Colonic mucosa (tissue), 4 donors: ENCODE measurements around the gene EPGN. TPM values are rescaled to one million over a fixed set of nuclear protein-coding genes. Genes with fewer than 3 reads are reported as not detected.

Source experiments
- DNase-seq: peaks from one replicate; pipeline ENCODE4 v3.0.0-alpha.2; 2020
- H3K27ac ChIP-seq: fragments of 200-600 bp; one replicate; pipeline ENCODE4 v1.8.0; 2021
- H3K27me3 ChIP-seq: fragments of 200-600 bp; one replicate; pipeline ENCODE4 v1.8.0; 2021
- H3K36me3 ChIP-seq: fragments of 200-600 bp; one replicate; pipeline ENCODE4 v1.8.0; 2021
- H3K4me1 ChIP-seq: fragments of 200-600 bp; one replicate; pipeline ENCODE4 v1.8.0; 2021; ENCODE audit warnings: mild to moderate bottlenecking
- H3K4me3 ChIP-seq: fragments of 200-600 bp; one replicate; pipeline ENCODE4 v1.8.0; 2021
- H3K9ac ChIP-seq, 2 donors: one replicate each; pipeline ENCODE4 v1.7.0; 2013; ENCODE audit warnings: control low read depth in 2 of 2, low read depth in 2 of 2, low read length in 2 of 2
- H3K9me3 ChIP-seq: fragments of 200-600 bp; one replicate; pipeline ENCODE4 v1.8.0; 2021
- intact Hi-C: fragments of 100-400 bp; cut with DNase I; formaldehyde crosslinking; loops from one replicate; pipeline ENCODE4 v1.14.1; 2022
- total RNA-seq, 2 donors: library from RNA; stranded (reverse); fragmentation: NEBNext Ultra II Directional in 1 of 2; extraction: Animal tissue kit (Norgen Biotek cat#: 25700) in 1 of 2; gene quantifications; one replicate each; pipeline ENCODE4 v1.2.1, GENCODE V29; 2021
- TF ChIP-seq, protein P1 (sequence below): fragments of 200-600 bp; IDR thresholded peaks from one replicate; pipeline ENCODE4 v1.8.0; 2022; ENCODE audit warnings: antibody characterized with exemption, mild to moderate bottlenecking
- donor health status: healthy.
- donor health status: DM: no; HTN: no; CAD: no.
- donor health status: DM: no; HTN: no; CAD: no.

Gene EPGN
- total RNA-seq, 2 donors from 2014 or later: not detected

- no peak overlapping the region for H3K27ac ChIP-seq
- H3K9me3 ChIP-seq: no peaks in the 10 kb centered on the region
- H3K36me3 ChIP-seq: no peaks in the 10 kb centered on the region
- TF ChIP-seq, protein P1, sequence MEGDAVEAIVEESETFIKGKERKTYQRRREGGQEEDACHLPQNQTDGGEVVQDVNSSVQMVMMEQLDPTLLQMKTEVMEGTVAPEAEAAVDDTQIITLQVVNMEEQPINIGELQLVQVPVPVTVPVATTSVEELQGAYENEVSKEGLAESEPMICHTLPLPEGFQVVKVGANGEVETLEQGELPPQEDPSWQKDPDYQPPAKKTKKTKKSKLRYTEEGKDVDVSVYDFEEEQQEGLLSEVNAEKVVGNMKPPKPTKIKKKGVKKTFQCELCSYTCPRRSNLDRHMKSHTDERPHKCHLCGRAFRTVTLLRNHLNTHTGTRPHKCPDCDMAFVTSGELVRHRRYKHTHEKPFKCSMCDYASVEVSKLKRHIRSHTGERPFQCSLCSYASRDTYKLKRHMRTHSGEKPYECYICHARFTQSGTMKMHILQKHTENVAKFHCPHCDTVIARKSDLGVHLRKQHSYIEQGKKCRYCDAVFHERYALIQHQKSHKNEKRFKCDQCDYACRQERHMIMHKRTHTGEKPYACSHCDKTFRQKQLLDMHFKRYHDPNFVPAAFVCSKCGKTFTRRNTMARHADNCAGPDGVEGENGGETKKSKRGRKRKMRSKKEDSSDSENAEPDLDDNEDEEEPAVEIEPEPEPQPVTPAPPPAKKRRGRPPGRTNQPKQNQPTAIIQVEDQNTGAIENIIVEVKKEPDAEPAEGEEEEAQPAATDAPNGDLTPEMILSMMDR: no peak
- H3K27me3 ChIP-seq: no peaks in the 10 kb centered on the region
- H3K9ac ChIP-seq: no peak overlapping the region
- intact Hi-C loops: loop anchor here (5.0 kb wide), 1 partner anchor 88 kb away; no protein-coding TSS in a partner anchor
- no peaks in the 10 kb centered on the region for H3K4me1 ChIP-seq
- DNase-seq: no peak
- no peak overlapping the region for H3K4me3 ChIP-seq
Measured at GRCh38 chr4:74314944-74315343, 6.7 kb downstream of the EPGN start.

DNA sequence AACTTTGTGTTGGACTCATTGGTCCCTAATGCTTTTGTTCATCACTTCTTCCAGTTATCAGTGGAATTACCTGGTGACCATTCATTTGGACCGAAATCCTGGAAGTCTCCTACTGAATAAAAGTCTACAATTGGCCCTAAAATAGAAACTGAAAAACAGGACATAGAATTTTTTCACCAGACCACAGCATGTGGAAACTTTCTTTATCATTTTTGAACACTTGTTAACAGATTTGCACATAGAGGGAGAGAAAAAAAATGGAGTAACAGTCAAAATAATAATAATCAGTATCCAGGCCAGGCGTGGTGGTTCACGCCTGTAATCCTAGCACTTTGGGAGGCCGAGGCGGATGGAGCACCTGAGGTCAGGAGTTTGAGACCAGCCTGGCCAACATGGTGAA, 7.1 kb downstream of the EPGN start:
- TF ChIP-seq, protein P1: no peak
- no peaks in the 10 kb centered on the region for H3K9me3 ChIP-seq
- intact Hi-C loops: no loop called here
- no peaks in the 10 kb centered on the region for H3K27me3 ChIP-seq
- H3K4me1 ChIP-seq: no peaks in the 10 kb centered on the region
- H3K36me3 ChIP-seq: no peaks in the 10 kb centered on the region
- H3K4me3 ChIP-seq: no peak overlapping the region
- no peak for DNase-seq
- H3K9ac ChIP-seq: no peak overlapping the region
- no peak overlapping the region for H3K27ac ChIP-seq

DNA sequence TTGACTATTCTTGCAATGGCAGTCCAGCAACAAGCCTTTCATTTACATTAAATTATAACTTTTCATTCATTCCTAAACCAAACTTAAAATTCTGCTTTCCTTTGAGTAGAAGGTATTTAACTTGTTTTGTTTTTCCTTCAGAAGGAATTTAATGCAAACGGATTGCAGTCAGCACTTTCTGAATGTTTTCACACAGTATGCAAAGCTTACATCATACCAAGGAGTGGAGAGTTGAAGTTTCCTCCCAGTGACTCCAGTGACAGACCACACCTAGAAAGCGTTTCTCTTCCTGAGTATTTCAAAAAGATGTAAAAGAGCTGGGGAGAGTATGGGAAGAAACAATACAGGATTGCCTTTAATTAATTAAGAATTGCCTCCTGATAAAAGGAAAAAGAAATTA, 8.1 kb downstream of the EPGN start:
- intact Hi-C loops: no loop called here
- DNase-seq: no peak

GRCh38 chr4:74317616-74318246, 9.5 kb downstream of the EPGN start:
- Histone ChIP-seq H3K27me3 (no peaks in the 10 kb centered on the region), H3K9ac (no peak overlapping the region), H3K27ac (no peak overlapping the region), H3K4me1 (peaks cover 3% of the 10 kb centered on the region), H3K4me3 (no peak overlapping the region), H3K9me3 (no peaks in the 10 kb centered on the region), H3K36me3 (no peaks in the 10 kb centered on the region)
- TF ChIP-seq, protein P1: no peak
- intact Hi-C loops: no loop called here
- DNase-seq: no peak

More for the DNA sequence above, 8.1 kb downstream of the EPGN start:
- H3K9me3 ChIP-seq: no peaks in the 10 kb centered on the region
- H3K27ac ChIP-seq: no peak overlapping the region
- H3K4me1 ChIP-seq: peaks cover 3% of the 10 kb centered on the region
- H3K27me3 ChIP-seq: no peaks in the 10 kb centered on the region
- TF ChIP-seq, protein P1: no peak
- H3K9ac ChIP-seq: no peak overlapping the region
- H3K36me3 ChIP-seq: no peaks in the 10 kb centered on the region
- no peak overlapping the region for H3K4me3 ChIP-seq

DNA sequence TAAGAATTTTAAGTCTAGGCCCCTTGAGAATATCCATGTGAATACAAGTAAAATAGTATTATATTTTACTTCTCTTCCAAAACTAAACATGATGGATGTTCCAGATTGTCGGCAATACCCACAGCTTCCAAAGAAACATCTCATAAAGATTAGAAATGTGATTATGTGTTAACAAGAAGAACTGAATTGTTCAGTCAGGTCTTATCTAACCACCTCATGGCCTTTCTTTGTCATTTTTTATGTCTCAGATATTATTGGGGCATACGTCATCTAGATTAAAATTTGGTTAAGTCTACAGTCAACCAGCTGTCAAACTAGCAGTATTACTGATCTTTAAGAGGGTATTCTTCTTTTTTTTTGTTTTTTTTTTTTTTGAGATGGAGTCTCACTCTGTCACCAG, 10.0 kb downstream of the EPGN start:
- Histone ChIP-seq H3K36me3 (no peaks in the 10 kb centered on the region), H3K4me3 (no peak overlapping the region), H3K9ac (no peak overlapping the region), H3K27ac (no peak overlapping the region), H3K4me1 (peaks cover 3% of the 10 kb centered on the region), H3K9me3 (no peaks in the 10 kb centered on the region), H3K27me3 (no peaks in the 10 kb centered on the region)
- no peak for DNase-seq
- intact Hi-C loops: no loop called here
- TF ChIP-seq, protein P1: no peak
